Measurements from ENCODE around the gene MAOB.
"Not testable (repeated sequence)": the region's sequence is repeated elsewhere in the genome, so short reads cannot be mapped to it uniquely, and the experiment has no call there.

Gene MAOB

DNA sequence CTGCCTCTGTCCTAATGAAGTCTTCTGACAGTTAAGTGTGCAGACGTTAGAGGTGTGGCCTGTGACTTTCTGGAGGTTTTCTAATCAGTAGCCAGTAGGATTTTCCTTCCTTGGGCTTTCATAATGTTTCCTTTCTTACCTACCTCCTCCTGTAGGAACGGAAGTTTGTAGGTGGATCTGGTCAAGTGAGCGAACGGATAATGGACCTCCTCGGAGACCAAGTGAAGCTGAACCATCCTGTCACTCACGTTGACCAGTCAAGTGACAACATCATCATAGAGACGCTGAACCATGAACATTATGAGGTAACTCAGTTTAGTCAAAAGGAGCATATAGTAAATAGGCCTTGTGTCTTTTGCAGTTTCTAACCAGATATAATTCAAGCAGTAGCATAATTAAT, 151.2 kb downstream of the MAOB start:
- no peak for DNase-seq (ENCODE audit: low read depth)
- H3K4me3 ChIP-seq (replicated peaks; ENCODE audit: low read depth, low read length), result no peak overlapping the region
- TF ChIP-seq, protein P1, sequence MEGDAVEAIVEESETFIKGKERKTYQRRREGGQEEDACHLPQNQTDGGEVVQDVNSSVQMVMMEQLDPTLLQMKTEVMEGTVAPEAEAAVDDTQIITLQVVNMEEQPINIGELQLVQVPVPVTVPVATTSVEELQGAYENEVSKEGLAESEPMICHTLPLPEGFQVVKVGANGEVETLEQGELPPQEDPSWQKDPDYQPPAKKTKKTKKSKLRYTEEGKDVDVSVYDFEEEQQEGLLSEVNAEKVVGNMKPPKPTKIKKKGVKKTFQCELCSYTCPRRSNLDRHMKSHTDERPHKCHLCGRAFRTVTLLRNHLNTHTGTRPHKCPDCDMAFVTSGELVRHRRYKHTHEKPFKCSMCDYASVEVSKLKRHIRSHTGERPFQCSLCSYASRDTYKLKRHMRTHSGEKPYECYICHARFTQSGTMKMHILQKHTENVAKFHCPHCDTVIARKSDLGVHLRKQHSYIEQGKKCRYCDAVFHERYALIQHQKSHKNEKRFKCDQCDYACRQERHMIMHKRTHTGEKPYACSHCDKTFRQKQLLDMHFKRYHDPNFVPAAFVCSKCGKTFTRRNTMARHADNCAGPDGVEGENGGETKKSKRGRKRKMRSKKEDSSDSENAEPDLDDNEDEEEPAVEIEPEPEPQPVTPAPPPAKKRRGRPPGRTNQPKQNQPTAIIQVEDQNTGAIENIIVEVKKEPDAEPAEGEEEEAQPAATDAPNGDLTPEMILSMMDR (IDR thresholded peaks at IDR 0.05; ENCODE audit: low read length, missing control alignments), result no peak

DNA sequence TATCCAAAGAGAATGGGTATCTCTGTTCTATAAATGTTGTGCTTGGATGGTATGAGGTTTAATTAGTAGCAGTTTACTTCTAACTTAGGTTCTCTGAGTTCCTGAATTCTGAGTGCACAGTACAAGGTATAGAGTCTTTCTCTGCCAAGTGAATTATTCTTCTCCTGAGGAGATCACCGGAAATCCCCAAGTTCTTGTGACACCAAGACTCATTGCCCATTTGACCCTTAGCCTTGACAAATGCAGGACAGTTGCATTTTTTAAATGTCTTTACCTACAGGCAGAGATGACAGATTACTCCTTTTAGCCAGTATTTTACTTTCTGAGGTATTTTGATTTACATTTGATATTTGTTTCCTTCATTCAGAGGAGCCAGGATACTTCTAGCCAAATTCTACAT, 153.3 kb downstream of the MAOB start:
- H3K4me3 ChIP-seq (replicated peaks; ENCODE audit: low read depth, low read length), result no peak overlapping the region
- DNase-seq (ENCODE audit: low read depth), result no peak
- TF ChIP-seq, protein P1 (IDR thresholded peaks at IDR 0.05; ENCODE audit: low read length, missing control alignments), result no peak

DNA sequence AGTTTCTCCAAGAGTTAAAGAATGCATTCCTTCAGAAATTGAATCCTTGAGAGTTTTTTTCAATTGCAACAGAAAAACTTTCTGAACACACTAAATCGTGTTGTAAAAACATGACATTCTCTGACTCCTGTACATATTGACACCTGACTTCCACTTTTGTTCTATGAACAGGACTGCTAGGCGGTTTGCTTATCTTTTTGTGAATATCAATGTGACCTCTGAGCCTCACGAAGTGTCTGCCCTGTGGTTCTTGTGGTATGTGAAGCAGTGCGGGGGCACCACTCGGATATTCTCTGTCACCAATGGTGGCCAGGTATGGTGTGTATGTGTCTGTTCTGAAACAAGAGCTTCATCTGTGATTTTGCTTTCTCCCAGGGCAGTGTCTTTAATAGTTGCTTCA, 154.2 kb downstream of the MAOB start:
- DNase-seq (ENCODE audit: low read depth), result no peak
- H3K4me3 ChIP-seq (replicated peaks; ENCODE audit: low read depth, low read length), result no peak overlapping the region
- TF ChIP-seq, protein P1 (IDR thresholded peaks at IDR 0.05; ENCODE audit: low read length, missing control alignments), result no peak

DNA sequence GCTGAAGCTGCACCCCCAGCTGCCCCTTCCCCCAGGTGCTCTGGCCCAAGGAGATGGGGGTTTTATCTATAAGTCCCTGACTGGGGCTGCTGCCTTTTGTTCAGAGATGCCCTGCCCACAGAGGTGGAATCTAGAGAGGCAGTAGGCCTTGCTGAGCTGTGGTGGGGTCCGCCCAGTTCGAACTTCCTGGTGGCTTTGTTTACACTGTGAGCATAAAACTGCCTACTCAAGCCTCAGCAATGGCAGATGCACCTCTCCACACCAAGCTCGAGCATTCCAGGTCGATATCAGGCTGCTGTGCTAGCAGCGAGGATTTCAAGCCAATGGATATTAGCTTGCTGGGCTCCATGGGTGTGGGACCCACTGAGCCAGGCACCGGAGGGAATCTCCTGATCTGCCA, 155.0 kb downstream of the MAOB start:
- DNase-seq (ENCODE audit: low read depth), result not testable (repeated sequence)

DNA sequence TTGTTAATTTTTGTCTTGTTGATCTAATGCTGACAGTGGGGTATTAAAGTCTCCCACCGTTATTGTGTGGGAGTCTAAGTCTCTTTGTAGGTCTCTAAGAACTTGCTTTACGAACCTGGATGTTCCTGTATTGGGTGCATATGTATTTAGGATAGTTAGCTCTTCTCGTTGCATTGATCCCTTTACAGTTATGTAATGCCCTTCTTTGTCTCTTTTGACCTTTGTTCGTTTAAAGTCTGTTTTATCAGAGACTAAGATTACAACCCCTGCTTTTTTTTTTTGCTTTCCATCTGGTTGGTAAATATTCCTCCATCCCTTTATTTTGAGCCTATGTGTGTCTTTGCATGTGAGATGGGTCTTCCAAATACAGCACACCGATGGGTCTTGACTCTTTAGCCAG, 157.0 kb downstream of the MAOB start:
- DNase-seq (ENCODE audit: low read depth); H3K4me3 ChIP-seq (replicated peaks; ENCODE audit: low read depth, low read length): not testable (repeated sequence)

More for the DNA sequence above, 155.0 kb downstream of the MAOB start:
- H3K4me3 ChIP-seq (replicated peaks; ENCODE audit: low read depth, low read length), result not testable (repeated sequence)

DNA sequence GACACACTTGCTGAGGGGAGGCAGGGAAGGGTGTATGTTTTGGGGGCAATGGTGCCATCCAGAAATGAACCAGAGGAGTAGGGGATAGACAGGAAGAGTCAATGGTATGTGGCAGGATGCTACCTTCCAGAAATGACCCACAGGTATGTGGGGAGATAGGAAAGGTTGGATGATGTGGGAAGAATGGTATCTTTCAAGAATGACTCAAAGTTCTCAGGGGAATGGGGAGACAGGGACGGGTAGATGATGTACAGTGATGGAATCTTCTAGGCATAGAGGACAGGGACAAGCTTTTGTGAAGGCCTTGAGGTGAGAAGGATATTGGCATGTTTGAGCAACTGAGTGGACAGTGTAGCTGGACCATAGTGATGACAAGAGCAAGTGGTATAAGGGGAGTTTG, 161.3 kb downstream of the MAOB start:
- TF ChIP-seq, protein P1 (IDR thresholded peaks at IDR 0.05; ENCODE audit: low read length, missing control alignments), result no peak
- H3K4me3 ChIP-seq (replicated peaks; ENCODE audit: low read depth, low read length), result no peak overlapping the region
- DNase-seq (ENCODE audit: low read depth), result no peak

DNA sequence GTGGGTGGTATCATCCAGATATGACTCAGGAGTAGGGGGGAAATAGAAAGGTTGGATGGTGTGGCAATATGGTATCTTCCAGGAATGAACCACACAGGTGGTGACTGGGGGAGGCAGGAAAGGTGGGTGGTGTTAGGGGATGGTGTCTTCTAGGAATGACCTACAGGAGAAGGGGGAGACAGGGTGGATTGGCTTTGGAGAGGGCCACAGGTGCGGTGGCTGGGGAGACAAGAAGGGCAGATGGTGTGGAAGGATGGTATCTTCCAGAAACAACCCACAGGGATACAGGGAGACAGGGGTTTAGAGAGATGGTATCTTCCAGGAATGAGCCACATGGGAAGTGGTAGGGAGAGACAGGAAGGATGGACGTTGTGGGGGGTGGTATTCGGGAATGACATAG, 162.2 kb downstream of the MAOB start:
- no peak overlapping the region for H3K4me3 ChIP-seq (replicated peaks; ENCODE audit: low read depth, low read length)
- DNase-seq (ENCODE audit: low read depth), result no peak
- TF ChIP-seq, protein P1 (IDR thresholded peaks at IDR 0.05; ENCODE audit: low read length, missing control alignments), result no peak

DNA sequence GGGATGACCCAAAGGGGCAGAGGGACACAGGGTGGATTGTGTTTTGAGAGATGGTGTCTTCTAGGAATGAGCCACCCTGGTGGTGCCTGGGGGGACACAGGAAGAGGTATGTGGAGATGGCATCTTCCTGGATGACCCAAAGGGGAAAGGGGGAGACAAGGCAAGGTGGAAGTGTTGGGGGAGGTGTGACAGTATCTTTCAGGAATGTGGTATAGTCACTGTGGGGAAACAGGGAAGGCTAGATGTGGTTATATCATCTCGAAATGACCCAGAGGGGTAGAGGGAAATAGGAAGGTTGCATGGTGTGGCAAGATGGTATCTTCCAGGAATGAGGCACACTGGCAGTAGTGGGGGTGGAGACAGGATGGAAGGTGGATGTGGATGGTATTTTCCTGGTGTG, 163.3 kb downstream of the MAOB start:
- DNase-seq (ENCODE audit: low read depth), result no peak
- TF ChIP-seq, protein P1 (IDR thresholded peaks at IDR 0.05; ENCODE audit: low read length, missing control alignments), result no peak
- H3K4me3 ChIP-seq (replicated peaks; ENCODE audit: low read depth, low read length), result no peak overlapping the region
